Neuronal stem cell (in vitro differentiated cells): ENCODE results near the gene ACO2.
A peak's percentile ranks its signal among the peaks of the same experiment; 100 is the strongest.

Experiments
- DNase-seq: peaks from one replicate; pipeline ENCODE4 v3.0.0-alpha.2; 2013; ENCODE audit warnings: low spot score
- H2AFZ ChIP-seq: one replicate; pipeline ENCODE4 v1.6.1; 2013; ENCODE audit warnings: mild to moderate bottlenecking, low read length, inconsistent platforms
- H2AK5ac ChIP-seq: 2 replicates; pipeline ENCODE4 v1.6.1; 2013; ENCODE audit warnings: low read depth, mild to moderate bottlenecking, inconsistent platforms, low read length, moderate library complexity, mixed read lengths
- H2BK120ac ChIP-seq: 2 replicates; pipeline ENCODE4 v1.6.1; 2013; ENCODE audit warnings: low read depth, mild to moderate bottlenecking, inconsistent platforms, low read length, moderate library complexity, mixed read lengths
- H2BK12ac ChIP-seq: one replicate; pipeline ENCODE4 v1.6.1; 2013; ENCODE audit warnings: low read length, inconsistent platforms
- H2BK15ac ChIP-seq: 2 replicates; pipeline ENCODE4 v1.6.1; 2013; ENCODE audit warnings: mild to moderate bottlenecking, low read length, inconsistent platforms, mixed read lengths
- H2BK5ac ChIP-seq: one replicate; pipeline ENCODE4 v1.6.1; 2013; ENCODE audit warnings: inconsistent platforms, mild to moderate bottlenecking, low read length, moderate library complexity
- H3K14ac ChIP-seq: one replicate; pipeline ENCODE4 v1.6.1; 2013; ENCODE audit warnings: low read length, inconsistent platforms
- H3K18ac ChIP-seq: 2 replicates; pipeline ENCODE4 v1.6.1; 2013; ENCODE audit warnings: low read length, inconsistent platforms
- H3K23ac ChIP-seq: 2 replicates; pipeline ENCODE4 v1.6.1; 2013; ENCODE audit warnings: low read depth, mild to moderate bottlenecking, mixed read lengths, low read length, inconsistent platforms; ENCODE audit not compliant: poor library complexity
- H3K27ac ChIP-seq: replicated peaks from 3 replicates; pipeline ENCODE4 v1.5.1; 2013; ENCODE audit warnings: low read length, inconsistent platforms
- H3K27me3 ChIP-seq, 3 experiments: 2 replicates each; pipeline ENCODE4 v1.6.1; 2013; ENCODE audit warnings: low read length in 3 of 3, mild to moderate bottlenecking in 2 of 3, inconsistent platforms in 1 of 3, low read depth in 1 of 3, mixed read lengths in 1 of 3, moderate library complexity in 1 of 3; ENCODE audit not compliant: control insufficient read depth in 3 of 3, insufficient read depth in 3 of 3
- H3K36me3 ChIP-seq, 2 donors: replicated peaks in 1 of 2; 2 replicates each; pipeline ENCODE4 v1.6.1; 2013; ENCODE audit warnings: low read length in 2 of 2; ENCODE audit not compliant: control insufficient read depth in 2 of 2, insufficient read depth in 2 of 2
- H3K4ac ChIP-seq: 2 replicates; pipeline ENCODE4 v1.6.1; 2013; ENCODE audit warnings: inconsistent platforms, mild to moderate bottlenecking, low read length, moderate library complexity
- H3K4me1 ChIP-seq, 2 donors: 1 replicate in 1 of 2; 2 replicates in 1 of 2; pipeline ENCODE4 v1.6.1; 2013; ENCODE audit warnings: low read length in 2 of 2, low read depth in 1 of 2; ENCODE audit not compliant: control insufficient read depth in 2 of 2, insufficient read depth in 1 of 2
- H3K4me2 ChIP-seq: one replicate; pipeline ENCODE4 v1.6.1; 2013; ENCODE audit warnings: mild to moderate bottlenecking, low read length, inconsistent platforms; ENCODE audit not compliant: insufficient read depth, poor library complexity, severe bottlenecking
- H3K4me3 ChIP-seq, 2 donors: 2 replicates each; pipeline ENCODE4 v1.5.1; 2013; ENCODE audit warnings: low read length in 2 of 2, mild to moderate bottlenecking in 2 of 2, inconsistent platforms in 1 of 2, moderate library complexity in 1 of 2
- H3K79me1 ChIP-seq: one replicate; pipeline ENCODE4 v1.6.1; 2013; ENCODE audit warnings: low read depth, mild to moderate bottlenecking, inconsistent platforms, low read length, moderate library complexity
- H3K9ac ChIP-seq: one replicate; pipeline ENCODE4 v1.6.1; 2013; ENCODE audit warnings: mild to moderate bottlenecking, low read depth, low read length, inconsistent platforms; ENCODE audit not compliant: poor library complexity
- H3K9me3 ChIP-seq, 2 donors: replicated peaks in 1 of 2; 2 replicates each; pipeline versions ENCODE3 to v1.6.1; 2013; ENCODE audit warnings: low read length in 2 of 2, mild to moderate bottlenecking in 2 of 2, inconsistent platforms in 1 of 2, low read depth in 1 of 2, mixed read lengths in 1 of 2, moderate library complexity in 1 of 2; ENCODE audit not compliant: control insufficient read depth in 2 of 2, insufficient read depth in 1 of 2
- H4K8ac ChIP-seq: one replicate; pipeline ENCODE4 v1.6.1; 2013; ENCODE audit warnings: low read depth, mild to moderate bottlenecking, inconsistent platforms, low read length, moderate library complexity
- H4K91ac ChIP-seq: one replicate; pipeline ENCODE4 v1.6.1; 2013; ENCODE audit warnings: low read length, low read depth, mild to moderate bottlenecking, inconsistent platforms; ENCODE audit not compliant: poor library complexity
- WGBS, 2 donors: extraction: QIAGEN DNeasy Blood & Tissue Kit; methylation state at CpG; one replicate each; pipeline ENCODE4 v1.1.7; 2013; ENCODE audit warnings: missing lambda C conversion rate in 2 of 2, mixed read lengths in 1 of 2; ENCODE audit not compliant: insufficient read length in 2 of 2, insufficient replicate concordance in 1 of 2; ENCODE audit errors: extremely low coverage in 2 of 2; 5-methylcytosine and 5-hydroxymethylcytosine counted together

The ACO2 gene

DNA sequence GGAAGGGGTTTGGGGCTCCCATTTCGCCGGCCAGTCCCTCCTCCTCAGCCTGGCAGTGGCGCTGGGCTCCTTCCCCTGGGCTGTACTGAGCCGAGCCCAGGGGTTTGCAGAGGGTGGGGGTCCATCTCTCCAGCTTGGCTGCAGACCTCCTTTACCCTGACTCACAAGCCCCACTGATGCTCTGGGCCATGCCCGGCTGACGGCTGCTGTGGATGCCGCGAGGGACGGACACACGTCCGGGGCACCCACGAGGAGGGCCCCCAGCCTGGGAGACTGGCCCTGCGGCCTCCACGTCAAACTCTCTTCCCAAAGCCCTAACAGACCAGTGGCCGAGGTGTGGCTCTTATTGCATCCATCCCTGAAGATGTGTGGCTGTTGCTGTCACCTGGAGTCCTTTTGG lies 106.6 kb downstream of the ACO2 start:
- Histone ChIP-seq H2BK5ac (no peak overlapping the region), H2AFZ (no peak overlapping the region), H3K27me3 (no peaks in the 10 kb centered on the region), H4K8ac (no peak overlapping the region), H3K9me3 (no peaks in the 10 kb centered on the region), H2BK12ac (no peak overlapping the region), H3K23ac (no peak overlapping the region), H3K79me1 (peaks cover 2% of the 10 kb centered on the region), H2BK120ac (no peak overlapping the region), H2BK15ac (no peak overlapping the region), H4K91ac (no peak overlapping the region), H3K9ac (no peak overlapping the region), H3K36me3 (peaks cover 2 to 16% of the 10 kb centered on the region in 2 donors), H3K18ac (no peak overlapping the region), H3K4me2 (no peak overlapping the region), H3K4me1 (no peaks in the 10 kb centered on the region), H3K4me3 (no peak overlapping the region), H3K14ac (no peak overlapping the region), H3K4ac (no peak overlapping the region), H2AK5ac (peak overlapping the region; percentile 56), H3K27ac (no peak overlapping the region)
- no CpG with 5 or more reads among the region's 15 CpGs for WGBS, 2 donors
- no peak for DNase-seq

DNA sequence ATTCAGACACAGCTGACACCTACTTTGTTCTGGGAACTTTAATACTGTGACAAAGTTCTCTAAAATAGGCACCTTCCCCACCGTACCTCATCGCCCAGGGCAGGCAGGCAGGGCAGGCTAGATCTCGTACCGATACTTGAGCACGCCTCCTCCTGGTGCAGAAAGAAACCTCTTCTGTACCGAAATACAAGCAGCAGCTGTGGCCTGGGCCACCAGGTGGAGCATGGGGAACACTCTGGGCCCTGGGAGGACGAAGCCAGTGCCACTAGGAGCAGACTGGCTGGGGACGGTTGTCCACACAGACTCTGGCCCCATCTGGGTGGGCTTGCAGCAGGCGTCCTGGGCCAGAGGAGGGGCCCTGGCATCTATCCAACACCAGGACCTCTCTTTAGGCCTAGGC lies 108.0 kb downstream of the ACO2 start:
- Histone ChIP-seq H3K9ac (no peak overlapping the region), H3K79me1 (peaks cover 2% of the 10 kb centered on the region), H4K8ac (no peak overlapping the region), H3K4ac (no peak overlapping the region), H2BK120ac (no peak overlapping the region), H2BK12ac (no peak overlapping the region), H3K18ac (peak overlapping the region; percentile 65), H3K36me3 (peaks cover 2 to 16% of the 10 kb centered on the region in 2 donors), H2BK5ac (no peak overlapping the region), H3K4me2 (no peak overlapping the region), H3K4me3 (no peak overlapping the region), H2AFZ (no peak overlapping the region), H3K27ac (no peak overlapping the region), H4K91ac (no peak overlapping the region), H2BK15ac (peak overlapping the region; percentile 30), H3K23ac (no peak overlapping the region), H3K4me1 (no peaks in the 10 kb centered on the region), H2AK5ac (peak overlapping the region; percentile 81), H3K9me3 (no peaks in the 10 kb centered on the region), H3K14ac (no peak overlapping the region), H3K27me3 (no peaks in the 10 kb centered on the region)
- DNase-seq: peak; percentile 39
- WGBS, 2 donors: no CpG with 5 or more reads among the region's 9 CpGs

DNA sequence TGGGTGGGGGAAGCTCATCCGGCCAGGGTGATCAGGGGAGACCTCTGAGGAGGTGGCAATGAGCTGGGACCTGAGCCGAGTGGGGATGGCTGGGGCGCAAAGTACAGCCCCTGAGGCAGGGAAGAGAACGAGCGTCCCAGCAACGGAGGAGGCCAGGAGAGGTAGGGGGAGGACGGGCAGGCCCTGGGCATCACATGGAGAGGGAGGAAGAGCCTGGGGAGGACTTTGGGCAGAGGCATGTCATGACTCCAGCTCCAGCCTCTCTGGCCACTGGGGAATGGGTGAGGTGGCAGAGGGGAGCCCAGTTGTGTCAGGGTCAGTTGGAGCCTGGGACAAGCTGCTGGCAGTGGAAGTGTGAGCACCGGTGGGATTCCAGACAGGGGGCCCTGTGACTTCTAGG lies 109.2 kb downstream of the ACO2 start:
- H2BK12ac ChIP-seq: no peak overlapping the region
- no peak overlapping the region for H3K4ac ChIP-seq
- H3K4me1 ChIP-seq: no peaks in the 10 kb centered on the region
- H3K18ac ChIP-seq: no peak overlapping the region
- no peaks in the 10 kb centered on the region for H3K27me3 ChIP-seq
- no peak overlapping the region for H2BK15ac ChIP-seq
- no peak overlapping the region for H2BK5ac ChIP-seq
- no peak overlapping the region for H3K9ac ChIP-seq
- H3K23ac ChIP-seq: peak overlapping the region; percentile 52
- H2AK5ac ChIP-seq: peak overlapping the region; percentile 27
- WGBS, 2 donors: no CpG with 5 or more reads among the region's 8 CpGs
- no peak overlapping the region for H3K14ac ChIP-seq
- H3K4me2 ChIP-seq: no peak overlapping the region
- H3K79me1 ChIP-seq: peaks cover 2% of the 10 kb centered on the region
- peaks cover 2 to 23% of the 10 kb centered on the region in 2 donors for H3K36me3 ChIP-seq
- H2AFZ ChIP-seq: no peak overlapping the region
- no peak for DNase-seq
- H4K8ac ChIP-seq: no peak overlapping the region
- H2BK120ac ChIP-seq: no peak overlapping the region
- no peak overlapping the region for H4K91ac ChIP-seq
- no peaks in the 10 kb centered on the region for H3K9me3 ChIP-seq
- H3K4me3 ChIP-seq: no peak overlapping the region
- H3K27ac ChIP-seq: no peak overlapping the region
